PFSK-1 (cell line): ENCODE data around the gene GPR17.

Experiments used
- FOXP2 ChIP-seq: optimal IDR thresholded peaks from 2 replicates; pipeline ENCODE3; 2011; ENCODE audit warnings: borderline replicate concordance, control low read depth, inconsistent platforms; ENCODE audit not compliant: insufficient read depth; ENCODE audit errors: extremely low read length, extremely low read depth
- POLR2AphosphoS5 ChIP-seq: IDR thresholded peaks from 2 replicates; pipeline ENCODE4 v1.6.1; 2012; ENCODE audit warnings: low read depth, mild to moderate bottlenecking, control low read depth, low read length, moderate library complexity
- SIN3A ChIP-seq: IDR thresholded peaks from 2 replicates; pipeline ENCODE4 v1.6.1; 2012; ENCODE audit warnings: mild to moderate bottlenecking, low read length, moderate library complexity, borderline replicate concordance; ENCODE audit not compliant: insufficient read depth
- TAF1 ChIP-seq: IDR thresholded peaks from 2 replicates; pipeline ENCODE4 v1.6.1; 2012; ENCODE audit warnings: low read length, control low read depth, borderline replicate concordance; ENCODE audit not compliant: insufficient read depth
- TF ChIP-seq, protein P1 (sequence below), 2 experiments: IDR thresholded peaks; 2 replicates each; pipeline versions ENCODE4 v1.6.1 to v1.8.0; 2011 to 2012; ENCODE audit warnings: low read depth in 2 of 2, low read length in 2 of 2, control low read depth in 1 of 2, inconsistent platforms in 1 of 2, mild to moderate bottlenecking in 1 of 2, moderate library complexity in 1 of 2; ENCODE audit not compliant: insufficient read depth in 1 of 2

DNA sequence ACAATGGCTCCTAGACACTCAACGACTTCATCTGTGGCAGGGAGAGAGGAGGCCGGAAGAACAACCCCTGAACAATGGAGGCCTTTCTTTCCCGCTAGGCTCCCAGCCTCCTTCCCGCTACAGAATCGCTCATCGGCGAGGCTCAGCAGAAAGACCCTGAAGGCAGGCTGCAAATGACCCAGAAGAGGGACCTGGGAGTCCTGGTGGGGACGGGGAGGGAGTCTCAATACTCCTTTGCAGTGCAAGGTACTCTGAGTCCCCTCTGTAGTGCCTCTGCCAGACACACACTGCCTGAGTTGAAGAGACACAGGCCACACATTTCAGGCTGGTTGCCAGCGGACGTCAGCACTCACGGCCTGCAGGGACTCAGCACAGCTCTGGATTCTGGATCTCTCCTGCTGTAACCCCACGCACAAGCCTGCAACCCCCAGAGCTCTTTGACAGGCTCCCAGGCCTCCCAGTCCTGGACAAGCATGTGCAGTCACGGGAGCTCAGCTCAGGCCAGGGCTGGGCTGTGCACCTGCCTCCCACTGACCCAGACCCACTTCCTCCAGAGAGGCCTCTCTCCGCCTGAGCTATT is 6.1 kb downstream of the GPR17 start:
- TF ChIP-seq SIN3A (no peak), POLR2AphosphoS5 (no peak), TAF1 (no peak), FOXP2 (no peak)
- TF ChIP-seq, protein P1, sequence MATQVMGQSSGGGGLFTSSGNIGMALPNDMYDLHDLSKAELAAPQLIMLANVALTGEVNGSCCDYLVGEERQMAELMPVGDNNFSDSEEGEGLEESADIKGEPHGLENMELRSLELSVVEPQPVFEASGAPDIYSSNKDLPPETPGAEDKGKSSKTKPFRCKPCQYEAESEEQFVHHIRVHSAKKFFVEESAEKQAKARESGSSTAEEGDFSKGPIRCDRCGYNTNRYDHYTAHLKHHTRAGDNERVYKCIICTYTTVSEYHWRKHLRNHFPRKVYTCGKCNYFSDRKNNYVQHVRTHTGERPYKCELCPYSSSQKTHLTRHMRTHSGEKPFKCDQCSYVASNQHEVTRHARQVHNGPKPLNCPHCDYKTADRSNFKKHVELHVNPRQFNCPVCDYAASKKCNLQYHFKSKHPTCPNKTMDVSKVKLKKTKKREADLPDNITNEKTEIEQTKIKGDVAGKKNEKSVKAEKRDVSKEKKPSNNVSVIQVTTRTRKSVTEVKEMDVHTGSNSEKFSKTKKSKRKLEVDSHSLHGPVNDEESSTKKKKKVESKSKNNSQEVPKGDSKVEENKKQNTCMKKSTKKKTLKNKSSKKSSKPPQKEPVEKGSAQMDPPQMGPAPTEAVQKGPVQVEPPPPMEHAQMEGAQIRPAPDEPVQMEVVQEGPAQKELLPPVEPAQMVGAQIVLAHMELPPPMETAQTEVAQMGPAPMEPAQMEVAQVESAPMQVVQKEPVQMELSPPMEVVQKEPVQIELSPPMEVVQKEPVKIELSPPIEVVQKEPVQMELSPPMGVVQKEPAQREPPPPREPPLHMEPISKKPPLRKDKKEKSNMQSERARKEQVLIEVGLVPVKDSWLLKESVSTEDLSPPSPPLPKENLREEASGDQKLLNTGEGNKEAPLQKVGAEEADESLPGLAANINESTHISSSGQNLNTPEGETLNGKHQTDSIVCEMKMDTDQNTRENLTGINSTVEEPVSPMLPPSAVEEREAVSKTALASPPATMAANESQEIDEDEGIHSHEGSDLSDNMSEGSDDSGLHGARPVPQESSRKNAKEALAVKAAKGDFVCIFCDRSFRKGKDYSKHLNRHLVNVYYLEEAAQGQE (IDR thresholded peaks at IDR 0.05; ENCODE audit: insufficient read depth in 1 of 2, low read depth in 2 of 2, low read length in 2 of 2), result no peak
